GM12878 (cell line): ENCODE results near the gene ZNF710. TPM values are rescaled to one million over a fixed set of nuclear protein-coding genes. Genes with fewer than 3 reads are reported as not detected.

Source experiments
- ATAC-seq: fragments of 200-7000 bp; cut with Tn5 transposase; 3 replicates; pipeline ENCODE4 v1.9.1; 2020; ENCODE audit warnings: mild to moderate bottlenecking, moderate library complexity
- BruUV-seq: library from RNA; stranded (reverse); fragments of 400-500 nt; replicated peaks from 2 replicates; lab custom pipeline; 2021; lab: Mats Ljungman, UMichigan
- CTCF ChIA-PET: fragments of 300-600 bp; sonication (Branson Sonifier 250); formaldehyde crosslinking; extraction: SDS; loops from one replicate; lab custom pipeline; 2021; ENCODE audit warnings: inconsistent platforms; lab: Yijun Ruan, JAX
- POLR2A ChIA-PET: fragments of 350-600 bp; formaldehyde crosslinking; extraction: SDS; loops from one replicate; lab custom pipeline; 2021; ENCODE audit warnings: inconsistent platforms; lab: Charles Lee
- RAD21 ChIA-PET: fragments of 300-600 bp; sonication (Branson Sonifier 250); formaldehyde crosslinking; loops from one replicate; lab custom pipeline; 2023; ENCODE audit warnings: antibody characterized with exemption; ENCODE audit not compliant: unreplicated experiment; lab: Charles Lee
- SMC1A ChIA-PET: fragments of 300-600 bp; sonication (Branson Sonifier 250); formaldehyde crosslinking; loops from one replicate; lab custom pipeline; 2023; ENCODE audit not compliant: unreplicated experiment, uncharacterized antibody; lab: Charles Lee
- DNase-seq: peaks from one replicate; pipeline ENCODE4 v3.0.0-alpha.2; 2011; ENCODE audit warnings: low read depth, low spot score
- FAIRE-seq: peaks from 3 replicates; lab custom pipeline; 2011; peaks lifted over from hg19 to GRCh38; lab: Jason Lieb, UNC
- H2AFZ ChIP-seq: 2 replicates; pipeline ENCODE4 v1.6.0; 2011; ENCODE audit warnings: low read depth, low read length, control low read depth; ENCODE audit not compliant: control insufficient read depth
- H3K27ac ChIP-seq: 2 replicates; pipeline ENCODE4 v1.5.1; 2011; ENCODE audit warnings: control low read depth; ENCODE audit not compliant: control insufficient read depth, insufficient read depth
- H3K27me3 ChIP-seq, 2 experiments: replicated peaks in 1 of 2; 2 replicates each; pipeline versions ENCODE4 v1.6.0 to v1.6.1; 2011; ENCODE audit warnings: low read length in 1 of 2; ENCODE audit not compliant: control insufficient read depth in 2 of 2, insufficient read depth in 2 of 2
- H3K36me3 ChIP-seq, 2 experiments: 2 replicates each; pipeline ENCODE4 v1.5.1; 2011; ENCODE audit warnings: low read length in 1 of 2; ENCODE audit not compliant: control insufficient read depth in 2 of 2, insufficient read depth in 2 of 2
- H3K4me1 ChIP-seq: 2 replicates; pipeline ENCODE4 v1.6.1; 2011; ENCODE audit warnings: mild to moderate bottlenecking, low read length, moderate library complexity, mixed read lengths; ENCODE audit not compliant: control insufficient read depth, insufficient read depth
- H3K4me2 ChIP-seq: 2 replicates; pipeline ENCODE4 v1.6.0; 2011; ENCODE audit warnings: control low read depth; ENCODE audit not compliant: control insufficient read depth, insufficient read depth
- H3K4me3 ChIP-seq: fragments of 200-600 bp; sonication (generic); 2 replicates; pipeline ENCODE4 v1.5.1; 2016
- H3K79me2 ChIP-seq: 2 replicates; pipeline ENCODE4 v1.6.0; 2011; ENCODE audit warnings: low read length; ENCODE audit not compliant: control insufficient read depth, insufficient read depth
- H3K9ac ChIP-seq: 2 replicates; pipeline ENCODE4 v1.8.0; 2011; ENCODE audit warnings: low read length, control low read depth, mixed read lengths; ENCODE audit not compliant: control insufficient read depth, insufficient read depth
- H3K9me3 ChIP-seq: replicated peaks from 3 replicates; pipeline ENCODE4 v1.5.1; 2011; ENCODE audit warnings: mild to moderate bottlenecking, low read length; ENCODE audit not compliant: control insufficient read depth, insufficient read depth
- H4K20me1 ChIP-seq: 2 replicates; pipeline ENCODE4 v1.6.0; 2011; ENCODE audit not compliant: control insufficient read depth, insufficient read depth
- CBFB ChIP-seq: IDR thresholded peaks from 2 replicates; pipeline ENCODE4 v1.6.1; 2016; ENCODE audit warnings: antibody characterized with exemption, low read depth
- JUND ChIP-seq: IDR thresholded peaks from 2 replicates; pipeline ENCODE4 v1.6.1; 2012; ENCODE audit warnings: low read depth, mild to moderate bottlenecking, low read length, improper control_type of control experiment, moderate library complexity
- MTA3 ChIP-seq: IDR thresholded peaks from 2 replicates; pipeline ENCODE4 v1.6.1; 2012; ENCODE audit warnings: low read length, inconsistent platforms, borderline replicate concordance
- NFYB ChIP-seq: IDR thresholded peaks from 2 replicates; pipeline ENCODE4 v1.6.1; 2011; ENCODE audit warnings: low read depth, mild to moderate bottlenecking, low read length, improper control_type of control experiment, moderate library complexity; ENCODE audit not compliant: insufficient read depth
- NKRF ChIP-seq: fragments of 450-650 bp; conservative IDR thresholded peaks from 2 replicates; pipeline ENCODE4 v1.6.1; 2017; ENCODE audit warnings: mild to moderate bottlenecking, moderate library complexity
- SIX5 ChIP-seq: IDR thresholded peaks from 2 replicates; pipeline ENCODE4 v1.6.1; 2011; ENCODE audit warnings: mild to moderate bottlenecking, low read depth, low read length, moderate library complexity; ENCODE audit not compliant: severe bottlenecking
- ZNF622 ChIP-seq: fragments of 450-650 bp; IDR thresholded peaks from 2 replicates; pipeline ENCODE4 v1.6.1; 2017; ENCODE audit warnings: mild to moderate bottlenecking, inconsistent platforms
- WGBS: methylation state at CpG from one replicate; pipeline ENCODE4 v1.1.6; 2016; ENCODE audit warnings: low lambda C conversion rate; ENCODE audit not compliant: insufficient replicate concordance, insufficient coverage; ENCODE audit errors: missing lambda C conversion rate; 5-methylcytosine and 5-hydroxymethylcytosine counted together
- in situ Hi-C: fragments of 300-500 bp; cut with MboI; formaldehyde crosslinking; loops from 9 replicates; pipeline ENCODE4 v1.14.3; 2018; ENCODE audit warnings: mixed read lengths
- intact Hi-C: fragments of 100-400 bp; cut with micrococcal nuclease; formaldehyde crosslinking; loops from one replicate; pipeline ENCODE4 v1.14.2; 2022; ENCODE audit not compliant: unreplicated experiment
- polyA plus RNA-seq, 11 experiments: library from polyadenylated mRNA; depleted of rRNA in 4 of 11; unstranded in 6 of 11; stranded (reverse) in 5 of 11; fragments of >200 nt; fragmentation: Nextera tagmentation in 4 of 11; fragmentation: Illumina TruSeq in 1 of 11; extraction: Ambion mirVana in 4 of 11; extraction: Trizol in 1 of 11; gene quantifications; 1 replicate in 1 of 11; 2 replicates in 10 of 11; pipeline versions ENCODE4 v1.2.1 to v1.2.3, GENCODE V29; 2011 to 2016; ENCODE audit warnings: inconsistent platforms in 2 of 11, missing spikeins in 2 of 11, low read depth in 1 of 11
- total RNA-seq, 4 experiments: library from RNA; depleted of rRNA in 3 of 4; stranded (reverse); fragments of >200 nt in 3 of 4; fragmentation: Illumina TruSeq in 1 of 4; extraction: Trizol in 1 of 4; gene quantifications; 2 replicates each; pipeline versions ENCODE4 v1.2.1 to v1.2.3, GENCODE V29; 2013 to 2021

The ZNF710 gene
- total and polyA plus RNA-seq, 10 of the 15 experiments (the other 5 are each of a cell fraction or from before 2014, with no cell fraction given) = 1.4 to 43.5 (median 9.8) TPM

DNA sequence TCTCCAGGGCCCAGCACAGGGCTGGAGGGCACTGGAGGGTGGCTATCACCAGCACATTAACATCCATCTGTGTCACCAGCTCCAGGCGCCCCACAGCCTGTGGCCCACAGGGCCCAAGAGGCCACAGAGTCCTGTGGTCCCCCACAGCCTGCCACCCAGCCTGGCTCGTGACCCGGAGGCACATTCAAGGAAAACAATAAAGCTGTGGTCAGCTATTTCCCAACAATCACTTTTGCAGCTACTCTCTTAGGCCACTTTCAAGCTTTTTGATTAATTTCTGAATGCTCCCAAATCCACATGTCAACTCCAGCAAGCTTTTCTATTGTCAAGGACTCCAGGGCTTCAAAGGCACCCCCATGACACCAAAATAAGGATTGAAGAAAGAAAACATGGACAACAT is 84.4 kb downstream of the ZNF710 start:
- H3K27ac ChIP-seq = no peak overlapping the region
- intact Hi-C loops (loop anchor here (5.0 to 10.0 kb wide), 2 partner anchors 208 to 321 kb away; no protein-coding TSS in a partner anchor), in situ Hi-C loops (no loop called here)
- no peak overlapping the region for H3K9ac ChIP-seq
- no peaks in the 10 kb centered on the region; the same call in 1 of the 2 replicates for H4K20me1 ChIP-seq
- ATAC-seq (no peak), DNase-seq (no peak), FAIRE-seq (no peak)
- ChIA-PET POLR2A (no interaction called here), RAD21 (interaction anchor here (0.5 to 2.8 kb wide), 5 partner anchors 85 to 324 kb away, joined by 3 to 21 read pairs (median 3); no protein-coding TSS in a partner anchor), CTCF (interaction anchor here (0.6 to 3.0 kb wide), 14 partner anchors 9 to 346 kb away, joined by 3 to 26 read pairs (median 5); no protein-coding TSS in a partner anchor), SMC1A (interaction anchor here (1.0 to 1.7 kb wide), 5 partner anchors 82 to 211 kb away, joined by 3 to 8 read pairs (median 3); no protein-coding TSS in a partner anchor)
- H3K4me3 ChIP-seq = no peak overlapping the region
- H3K4me1 ChIP-seq = no peaks in the 10 kb centered on the region
- no TSS peak for BruUV-seq
- TF ChIP-seq NKRF = no peak
- TF ChIP-seq NFYB = no peak
- TF ChIP-seq JUND = no peak
- TF ChIP-seq MTA3 = no peak
- TF ChIP-seq SIX5 = no peak
- TF ChIP-seq CBFB = no peak
- TF ChIP-seq ZNF622 = no peak
- H3K9me3 ChIP-seq = no peaks in the 10 kb centered on the region
- no peak overlapping the region for H2AFZ ChIP-seq
- H3K27me3 ChIP-seq = no peaks in the 10 kb centered on the region
- H3K36me3 ChIP-seq = peaks cover 25 to 30% of the 10 kb centered on the region in 2 experiments
- H3K79me2 ChIP-seq = no peaks in the 10 kb centered on the region
- H3K4me2 ChIP-seq = no peak overlapping the region
- 97% methylated on average over 3 of the region's 3 CpGs for WGBS
